H9 (cell line): ENCODE results near the gene RGS14. TPM values are rescaled to one million over a fixed set of nuclear protein-coding genes. Genes with fewer than 3 reads are reported as not detected.

Experiments used
- DNase-seq: peaks from one replicate; pipeline ENCODE4 v3.0.0-alpha.2; 2017
- H2AFZ ChIP-seq: one replicate; pipeline ENCODE4 v1.6.1; 2013; ENCODE audit warnings: mild to moderate bottlenecking, low read length, control low read depth, moderate library complexity
- H2AK5ac ChIP-seq: 2 replicates; pipeline ENCODE4 v1.6.1; 2013; ENCODE audit warnings: low read length, control low read depth, mixed read lengths; ENCODE audit not compliant: insufficient read length
- H2BK120ac ChIP-seq: one replicate; pipeline ENCODE4 v1.6.1; 2013; ENCODE audit warnings: low read depth, mild to moderate bottlenecking, low read length, control low read depth, inconsistent platforms; ENCODE audit not compliant: poor library complexity, severe bottlenecking
- H2BK12ac ChIP-seq: 2 replicates; pipeline ENCODE4 v1.6.1; 2013; ENCODE audit warnings: low read length, control low read depth, mixed read lengths, low read depth; ENCODE audit not compliant: insufficient read length
- H2BK15ac ChIP-seq: 2 replicates; pipeline ENCODE4 v1.6.1; 2013; ENCODE audit warnings: low read depth, low read length, control low read depth
- H2BK20ac ChIP-seq: one replicate; pipeline ENCODE4 v1.6.1; 2013; ENCODE audit warnings: low read depth, mild to moderate bottlenecking, low read length, control low read depth, inconsistent platforms; ENCODE audit not compliant: poor library complexity, severe bottlenecking
- H2BK5ac ChIP-seq: 2 replicates; pipeline ENCODE4 v1.6.1; 2013; ENCODE audit warnings: low read length, control low read depth, mixed read lengths; ENCODE audit not compliant: insufficient read length
- H3K14ac ChIP-seq: 2 replicates; pipeline ENCODE4 v1.6.1; 2013; ENCODE audit warnings: low read length, control low read depth; ENCODE audit not compliant: insufficient read depth
- H3K18ac ChIP-seq: 2 replicates; pipeline ENCODE4 v1.6.1; 2013; ENCODE audit warnings: low read depth, mild to moderate bottlenecking, mixed read lengths, low read length, control low read depth; ENCODE audit not compliant: insufficient read length
- H3K23ac ChIP-seq: 2 replicates; pipeline ENCODE4 v1.6.1; 2013; ENCODE audit warnings: low read length, control low read depth, mixed read lengths, low read depth; ENCODE audit not compliant: insufficient read length
- H3K23me2 ChIP-seq: 2 replicates; pipeline ENCODE4 v1.6.1; 2013; ENCODE audit warnings: low read depth, mild to moderate bottlenecking, mixed read lengths, low read length, control low read depth; ENCODE audit not compliant: insufficient read length, poor library complexity, severe bottlenecking
- H3K27ac ChIP-seq: 2 replicates; pipeline ENCODE4 v1.5.1; 2013; ENCODE audit warnings: low read length, control low read depth, mixed read lengths, low read depth; ENCODE audit not compliant: insufficient read length
- H3K27me3 ChIP-seq: 2 replicates; pipeline ENCODE4 v1.6.1; 2013; ENCODE audit warnings: low read length, control low read depth, inconsistent platforms; ENCODE audit not compliant: insufficient read depth
- H3K4ac ChIP-seq: 2 replicates; pipeline ENCODE4 v1.6.1; 2013; ENCODE audit warnings: low read depth, mild to moderate bottlenecking, control low read depth, inconsistent platforms, low read length, moderate library complexity
- H3K4me1 ChIP-seq: 2 replicates; pipeline ENCODE4 v1.6.1; 2013; ENCODE audit warnings: low read length, control low read depth, inconsistent platforms; ENCODE audit not compliant: insufficient read depth
- H3K4me2 ChIP-seq: 2 replicates; pipeline ENCODE4 v1.6.1; 2013; ENCODE audit warnings: low read length, control low read depth, mixed read lengths; ENCODE audit not compliant: insufficient read length, insufficient read depth
- H3K56ac ChIP-seq: 2 replicates; pipeline ENCODE4 v1.6.1; 2013; ENCODE audit warnings: low read depth, mild to moderate bottlenecking, mixed read lengths, low read length, control low read depth; ENCODE audit not compliant: insufficient read length
- H3K79me1 ChIP-seq: 2 replicates; pipeline ENCODE4 v1.6.1; 2013; ENCODE audit warnings: low read depth, mild to moderate bottlenecking, moderate library complexity, low read length, control low read depth, inconsistent platforms; ENCODE audit not compliant: insufficient read depth, poor library complexity, severe bottlenecking
- H3K79me2 ChIP-seq: 2 replicates; pipeline ENCODE4 v1.6.1; 2013; ENCODE audit warnings: low read length, control low read depth, inconsistent platforms; ENCODE audit not compliant: insufficient read depth
- H3K9ac ChIP-seq: 2 replicates; pipeline ENCODE4 v1.6.1; 2013; ENCODE audit warnings: low read length, control low read depth, mixed read lengths; ENCODE audit not compliant: insufficient read length; ENCODE audit errors: extremely low read depth
- H3K9me3 ChIP-seq: one replicate; pipeline ENCODE4 v1.6.1; 2013; ENCODE audit warnings: low read depth, low read length, inconsistent platforms; ENCODE audit not compliant: control insufficient read depth
- H3T11ph ChIP-seq: one replicate; pipeline ENCODE4 v1.6.1; 2013; ENCODE audit warnings: mild to moderate bottlenecking, low read length, control low read depth, inconsistent platforms
- H4K20me1 ChIP-seq: one replicate; pipeline ENCODE4 v1.6.1; 2013; ENCODE audit not compliant: control insufficient read depth, insufficient read length, insufficient read depth
- H4K5ac ChIP-seq: 2 replicates; pipeline ENCODE4 v1.6.1; 2013; ENCODE audit warnings: low read depth, mild to moderate bottlenecking, mixed read lengths, low read length, control low read depth; ENCODE audit not compliant: insufficient read length
- H4K8ac ChIP-seq: replicated peaks from 2 replicates; pipeline ENCODE4 v1.6.1; 2013; ENCODE audit warnings: low read length, control low read depth, mixed read lengths, low read depth; ENCODE audit not compliant: insufficient read length
- H4K91ac ChIP-seq: 2 replicates; pipeline ENCODE4 v1.6.1; 2013; ENCODE audit warnings: low read depth, mild to moderate bottlenecking, moderate library complexity, mixed read lengths, low read length, control low read depth; ENCODE audit not compliant: insufficient read length
- H3K27ac Mint-ChIP-seq, 3 experiments: 2 replicates in 2 of 3; 3 replicates in 1 of 3; pipeline ENCODE4 v1.8.0; 2020 to 2021; ENCODE audit warnings: mixed read lengths in 3 of 3, mild to moderate bottlenecking in 1 of 3, moderate library complexity in 1 of 3
- H3K27me3 Mint-ChIP-seq: 2 replicates; pipeline ENCODE4 v1.8.0; 2021; ENCODE audit warnings: low read depth, mild to moderate bottlenecking, moderate library complexity, mixed read lengths
- H3K36me3 Mint-ChIP-seq, 3 experiments: 2 replicates in 2 of 3; 3 replicates in 1 of 3; pipeline ENCODE4 v1.8.0; 2020 to 2021; ENCODE audit warnings: low read depth in 3 of 3, mixed read lengths in 3 of 3; ENCODE audit not compliant: insufficient read depth in 1 of 3
- H3K4me1 Mint-ChIP-seq, 2 experiments: 2 replicates each; pipeline ENCODE4 v1.8.0; 2020; ENCODE audit warnings: mixed read lengths in 2 of 2
- H3K4me3 Mint-ChIP-seq, 2 experiments: 2 replicates in 1 of 2; 3 replicates in 1 of 2; pipeline ENCODE4 v1.8.0; 2020 to 2021; ENCODE audit warnings: mild to moderate bottlenecking in 2 of 2, mixed read lengths in 2 of 2, moderate library complexity in 1 of 2
- H3K9me3 Mint-ChIP-seq, 2 experiments: 2 replicates in 1 of 2; 3 replicates in 1 of 2; pipeline ENCODE4 v1.8.0; 2020; ENCODE audit warnings: mild to moderate bottlenecking in 2 of 2, mixed read lengths in 2 of 2, moderate library complexity in 1 of 2
- WGBS: extraction: QIAGEN DNeasy Blood & Tissue Kit; methylation state at CpG from one replicate; pipeline ENCODE4 v1.1.7; 2013; ENCODE audit warnings: missing lambda C conversion rate, low lambda C conversion rate, mixed read lengths; ENCODE audit not compliant: insufficient read length; ENCODE audit errors: extremely low coverage; 5-methylcytosine and 5-hydroxymethylcytosine counted together
- total RNA-seq: library from RNA; stranded (reverse); gene quantifications from 2 replicates; pipeline ENCODE4 v1.2.1, GENCODE V29; 2021
- TF ChIP-seq, protein P1 (sequence below): fragments of 200-600 bp; sonication (generic); conservative IDR thresholded peaks from 3 replicates; pipeline ENCODE4 v1.8.0; 2021; ENCODE audit warnings: antibody characterized with exemption, mild to moderate bottlenecking

The RGS14 gene
- total RNA-seq, 1 experiment from 2014 or later, result 12.3 TPM

DNA sequence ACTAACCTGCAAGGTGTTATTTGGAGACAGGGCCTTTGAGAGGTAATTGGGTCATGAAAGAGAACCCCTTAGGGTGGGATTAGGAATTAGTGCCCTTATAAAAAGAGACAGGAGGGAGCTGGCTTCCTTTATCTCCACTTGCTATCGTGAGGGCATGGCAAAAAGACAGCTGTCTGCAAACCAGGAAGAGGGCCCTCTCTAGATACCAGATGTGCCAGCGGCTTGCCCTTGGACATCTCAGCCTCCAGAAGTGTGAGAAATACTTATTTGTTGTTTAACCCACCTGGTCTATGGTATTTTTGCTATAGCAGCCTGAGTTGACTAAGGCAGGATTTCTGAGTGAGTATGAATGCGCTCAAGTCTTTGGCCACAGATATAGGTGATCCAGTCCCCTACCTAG lies 978 bp upstream of the RGS14 start:
- Histone ChIP-seq H2BK120ac (no peak overlapping the region), H3K4me2 (no peak overlapping the region), H3K4ac (no peak overlapping the region), H2BK15ac (no peak overlapping the region), H2AK5ac (no peak overlapping the region), H2AFZ (no peak overlapping the region), H4K20me1 (no peaks in the 10 kb centered on the region), H3K79me2 (no peaks in the 10 kb centered on the region), H2BK20ac (no peak overlapping the region), H3T11ph (no peak overlapping the region), H3K18ac (no peak overlapping the region), H2BK5ac (no peak overlapping the region), H3K79me1 (no peaks in the 10 kb centered on the region), H3K23me2 (peaks cover 4% of the 10 kb centered on the region), H3K27ac (no peak overlapping the region), H3K27me3 (no peaks in the 10 kb centered on the region), H3K23ac (no peak overlapping the region), H3K14ac (no peak overlapping the region), H3K9me3 (no peaks in the 10 kb centered on the region), H4K8ac (no peak overlapping the region), H3K56ac (no peak overlapping the region), H3K4me1 (no peaks in the 10 kb centered on the region), H3K9ac (no peak overlapping the region), H4K91ac (no peak overlapping the region), H4K5ac (no peak overlapping the region), H2BK12ac (no peak overlapping the region)
- Mint-ChIP-seq H3K36me3 (no peaks in the 10 kb centered on the region), H3K27ac (peak overlapping the region in 1 of 3 experiments; percentile 10; a peak in 1 of 7 replicates), H3K4me3 (no peak overlapping the region), H3K27me3 (peaks cover 50% of the 10 kb centered on the region), H3K9me3 (peaks cover 3 to 4% of the 10 kb centered on the region in 2 experiments; a peak in 4 of 5 replicates), H3K4me1 (peaks cover 5 to 10% of the 10 kb centered on the region in 2 experiments)
- no CpG with 5 or more reads among the region's 3 CpGs for WGBS
- DNase-seq, result no peak
- TF ChIP-seq, protein P1, sequence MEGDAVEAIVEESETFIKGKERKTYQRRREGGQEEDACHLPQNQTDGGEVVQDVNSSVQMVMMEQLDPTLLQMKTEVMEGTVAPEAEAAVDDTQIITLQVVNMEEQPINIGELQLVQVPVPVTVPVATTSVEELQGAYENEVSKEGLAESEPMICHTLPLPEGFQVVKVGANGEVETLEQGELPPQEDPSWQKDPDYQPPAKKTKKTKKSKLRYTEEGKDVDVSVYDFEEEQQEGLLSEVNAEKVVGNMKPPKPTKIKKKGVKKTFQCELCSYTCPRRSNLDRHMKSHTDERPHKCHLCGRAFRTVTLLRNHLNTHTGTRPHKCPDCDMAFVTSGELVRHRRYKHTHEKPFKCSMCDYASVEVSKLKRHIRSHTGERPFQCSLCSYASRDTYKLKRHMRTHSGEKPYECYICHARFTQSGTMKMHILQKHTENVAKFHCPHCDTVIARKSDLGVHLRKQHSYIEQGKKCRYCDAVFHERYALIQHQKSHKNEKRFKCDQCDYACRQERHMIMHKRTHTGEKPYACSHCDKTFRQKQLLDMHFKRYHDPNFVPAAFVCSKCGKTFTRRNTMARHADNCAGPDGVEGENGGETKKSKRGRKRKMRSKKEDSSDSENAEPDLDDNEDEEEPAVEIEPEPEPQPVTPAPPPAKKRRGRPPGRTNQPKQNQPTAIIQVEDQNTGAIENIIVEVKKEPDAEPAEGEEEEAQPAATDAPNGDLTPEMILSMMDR, result no peak
